GM12878 (cell line): Measurements from ENCODE around the gene SPHKAP. TPM values are rescaled to one million over a fixed set of nuclear protein-coding genes. Genes with fewer than 3 reads are reported as not detected.

Experiments
- ATAC-seq: fragments of 200-7000 bp; cut with Tn5 transposase; 3 replicates; pipeline ENCODE4 v1.9.1; 2020; ENCODE audit warnings: mild to moderate bottlenecking, moderate library complexity
- BruUV-seq: library from RNA; stranded (reverse); fragments of 400-500 nt; replicated peaks from 2 replicates; lab custom pipeline; 2021; lab: Mats Ljungman, UMichigan
- CTCF ChIA-PET: fragments of 300-600 bp; sonication (Branson Sonifier 250); formaldehyde crosslinking; extraction: SDS; loops from one replicate; lab custom pipeline; 2021; ENCODE audit warnings: inconsistent platforms; lab: Yijun Ruan, JAX
- POLR2A ChIA-PET: fragments of 350-600 bp; formaldehyde crosslinking; extraction: SDS; loops from one replicate; lab custom pipeline; 2021; ENCODE audit warnings: inconsistent platforms; lab: Charles Lee
- RAD21 ChIA-PET: fragments of 300-600 bp; sonication (Branson Sonifier 250); formaldehyde crosslinking; loops from one replicate; lab custom pipeline; 2023; ENCODE audit warnings: antibody characterized with exemption; ENCODE audit not compliant: unreplicated experiment; lab: Charles Lee
- SMC1A ChIA-PET: fragments of 300-600 bp; sonication (Branson Sonifier 250); formaldehyde crosslinking; loops from one replicate; lab custom pipeline; 2023; ENCODE audit not compliant: unreplicated experiment, uncharacterized antibody; lab: Charles Lee
- DNase-seq: peaks from one replicate; pipeline ENCODE4 v3.0.0-alpha.2; 2011; ENCODE audit warnings: low read depth, low spot score
- FAIRE-seq: peaks from 3 replicates; lab custom pipeline; 2011; peaks lifted over from hg19 to GRCh38; lab: Jason Lieb, UNC
- H2AFZ ChIP-seq: 2 replicates; pipeline ENCODE4 v1.6.0; 2011; ENCODE audit warnings: low read depth, low read length, control low read depth; ENCODE audit not compliant: control insufficient read depth
- H3K27ac ChIP-seq: 2 replicates; pipeline ENCODE4 v1.5.1; 2011; ENCODE audit warnings: control low read depth; ENCODE audit not compliant: control insufficient read depth, insufficient read depth
- H3K27me3 ChIP-seq, 2 experiments: replicated peaks in 1 of 2; 2 replicates each; pipeline versions ENCODE4 v1.6.0 to v1.6.1; 2011; ENCODE audit warnings: low read length in 1 of 2; ENCODE audit not compliant: control insufficient read depth in 2 of 2, insufficient read depth in 2 of 2
- H3K36me3 ChIP-seq, 2 experiments: 2 replicates each; pipeline ENCODE4 v1.5.1; 2011; ENCODE audit warnings: low read length in 1 of 2; ENCODE audit not compliant: control insufficient read depth in 2 of 2, insufficient read depth in 2 of 2
- H3K4me1 ChIP-seq: 2 replicates; pipeline ENCODE4 v1.6.1; 2011; ENCODE audit warnings: mild to moderate bottlenecking, low read length, moderate library complexity, mixed read lengths; ENCODE audit not compliant: control insufficient read depth, insufficient read depth
- H3K4me2 ChIP-seq: 2 replicates; pipeline ENCODE4 v1.6.0; 2011; ENCODE audit warnings: control low read depth; ENCODE audit not compliant: control insufficient read depth, insufficient read depth
- H3K4me3 ChIP-seq: fragments of 200-600 bp; sonication (generic); 2 replicates; pipeline ENCODE4 v1.5.1; 2016
- H3K79me2 ChIP-seq: 2 replicates; pipeline ENCODE4 v1.6.0; 2011; ENCODE audit warnings: low read length; ENCODE audit not compliant: control insufficient read depth, insufficient read depth
- H3K9ac ChIP-seq: 2 replicates; pipeline ENCODE4 v1.8.0; 2011; ENCODE audit warnings: low read length, control low read depth, mixed read lengths; ENCODE audit not compliant: control insufficient read depth, insufficient read depth
- H3K9me3 ChIP-seq: replicated peaks from 3 replicates; pipeline ENCODE4 v1.5.1; 2011; ENCODE audit warnings: mild to moderate bottlenecking, low read length; ENCODE audit not compliant: control insufficient read depth, insufficient read depth
- H4K20me1 ChIP-seq: 2 replicates; pipeline ENCODE4 v1.6.0; 2011; ENCODE audit not compliant: control insufficient read depth, insufficient read depth
- WGBS: methylation state at CpG from one replicate; pipeline ENCODE4 v1.1.6; 2016; ENCODE audit warnings: low lambda C conversion rate; ENCODE audit not compliant: insufficient replicate concordance, insufficient coverage; ENCODE audit errors: missing lambda C conversion rate; 5-methylcytosine and 5-hydroxymethylcytosine counted together
- in situ Hi-C: fragments of 300-500 bp; cut with MboI; formaldehyde crosslinking; loops from 9 replicates; pipeline ENCODE4 v1.14.3; 2018; ENCODE audit warnings: mixed read lengths
- intact Hi-C: fragments of 100-400 bp; cut with micrococcal nuclease; formaldehyde crosslinking; loops from one replicate; pipeline ENCODE4 v1.14.2; 2022; ENCODE audit not compliant: unreplicated experiment
- polyA plus RNA-seq, 11 experiments: library from polyadenylated mRNA; depleted of rRNA in 4 of 11; unstranded in 6 of 11; stranded (reverse) in 5 of 11; fragments of >200 nt; fragmentation: Nextera tagmentation in 4 of 11; fragmentation: Illumina TruSeq in 1 of 11; extraction: Ambion mirVana in 4 of 11; extraction: Trizol in 1 of 11; gene quantifications; 1 replicate in 1 of 11; 2 replicates in 10 of 11; pipeline versions ENCODE4 v1.2.1 to v1.2.3, GENCODE V29; 2011 to 2016; ENCODE audit warnings: inconsistent platforms in 2 of 11, missing spikeins in 2 of 11, low read depth in 1 of 11
- total RNA-seq, 4 experiments: library from RNA; depleted of rRNA in 3 of 4; stranded (reverse); fragments of >200 nt in 3 of 4; fragmentation: Illumina TruSeq in 1 of 4; extraction: Trizol in 1 of 4; gene quantifications; 2 replicates each; pipeline versions ENCODE4 v1.2.1 to v1.2.3, GENCODE V29; 2013 to 2021
- TF ChIP-seq, protein P1 (sequence below): fragments of 450-650 bp; IDR thresholded peaks from 2 replicates; pipeline ENCODE4 v1.6.1; 2014; ENCODE audit warnings: mild to moderate bottlenecking
- TF ChIP-seq, protein P2 (sequence below): fragments of 450-650 bp; IDR thresholded peaks from 2 replicates; pipeline ENCODE4 v1.6.1; 2016; ENCODE audit warnings: mild to moderate bottlenecking, moderate library complexity, borderline replicate concordance

The SPHKAP gene
- total and polyA plus RNA-seq, 10 of the 15 experiments (the other 5 are each of a cell fraction or from before 2014, with no cell fraction given): 0.03 TPM; not detected in 9

DNA sequence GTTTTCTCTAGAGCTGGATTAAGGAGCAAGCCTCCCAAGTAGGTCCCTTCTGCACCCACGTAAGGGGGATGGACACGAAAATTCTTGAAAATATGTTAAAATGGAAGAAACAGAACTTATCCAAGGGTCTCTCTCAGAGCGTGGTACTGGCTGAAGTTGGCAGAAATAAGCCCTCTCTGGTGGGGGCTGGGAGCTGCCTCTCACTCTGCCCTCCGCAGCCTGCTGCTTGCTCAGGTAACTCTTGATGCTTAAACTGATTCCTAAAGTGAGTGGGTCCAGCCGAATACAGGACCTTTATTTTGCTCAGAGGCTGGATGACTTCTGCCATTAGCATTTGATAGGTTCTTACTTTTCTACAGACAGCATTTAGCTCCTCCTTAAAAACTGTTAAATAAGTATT lies 78.1 kb downstream of the SPHKAP start:
- Histone ChIP-seq H3K79me2 (no peaks in the 10 kb centered on the region), H3K27me3 (no peaks in the 10 kb centered on the region), H3K4me2 (no peak overlapping the region), H3K4me1 (no peaks in the 10 kb centered on the region), H3K27ac (no peak overlapping the region), H2AFZ (no peak overlapping the region), H4K20me1 (no peaks in the 10 kb centered on the region), H3K4me3 (no peak overlapping the region), H3K9me3 (no peaks in the 10 kb centered on the region), H3K9ac (no peak overlapping the region), H3K36me3 (no peaks in the 10 kb centered on the region)
- in situ Hi-C loops (no loop called here), intact Hi-C loops (no loop called here)
- ChIA-PET RAD21 (no interaction called here), POLR2A (no interaction called here), CTCF (interaction anchor here (1.0 kb wide), 1 partner anchor 20 kb away, joined by 3 read pairs; no protein-coding TSS in a partner anchor), SMC1A (interaction anchor here (0.7 to 1.1 kb wide), 2 partner anchors 9 to 383 kb away, joined by 3 to 4 read pairs; no protein-coding TSS in a partner anchor)
- no peak for DNase-seq
- ATAC-seq: no peak
- no TSS peak for BruUV-seq
- WGBS: 7% methylated on average over 5 of the region's 5 CpGs
- no peak for FAIRE-seq
- TF ChIP-seq, protein P1, sequence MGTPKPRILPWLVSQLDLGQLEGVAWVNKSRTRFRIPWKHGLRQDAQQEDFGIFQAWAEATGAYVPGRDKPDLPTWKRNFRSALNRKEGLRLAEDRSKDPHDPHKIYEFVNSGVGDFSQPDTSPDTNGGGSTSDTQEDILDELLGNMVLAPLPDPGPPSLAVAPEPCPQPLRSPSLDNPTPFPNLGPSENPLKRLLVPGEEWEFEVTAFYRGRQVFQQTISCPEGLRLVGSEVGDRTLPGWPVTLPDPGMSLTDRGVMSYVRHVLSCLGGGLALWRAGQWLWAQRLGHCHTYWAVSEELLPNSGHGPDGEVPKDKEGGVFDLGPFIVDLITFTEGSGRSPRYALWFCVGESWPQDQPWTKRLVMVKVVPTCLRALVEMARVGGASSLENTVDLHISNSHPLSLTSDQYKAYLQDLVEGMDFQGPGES: no peak
- TF ChIP-seq, protein P2, sequence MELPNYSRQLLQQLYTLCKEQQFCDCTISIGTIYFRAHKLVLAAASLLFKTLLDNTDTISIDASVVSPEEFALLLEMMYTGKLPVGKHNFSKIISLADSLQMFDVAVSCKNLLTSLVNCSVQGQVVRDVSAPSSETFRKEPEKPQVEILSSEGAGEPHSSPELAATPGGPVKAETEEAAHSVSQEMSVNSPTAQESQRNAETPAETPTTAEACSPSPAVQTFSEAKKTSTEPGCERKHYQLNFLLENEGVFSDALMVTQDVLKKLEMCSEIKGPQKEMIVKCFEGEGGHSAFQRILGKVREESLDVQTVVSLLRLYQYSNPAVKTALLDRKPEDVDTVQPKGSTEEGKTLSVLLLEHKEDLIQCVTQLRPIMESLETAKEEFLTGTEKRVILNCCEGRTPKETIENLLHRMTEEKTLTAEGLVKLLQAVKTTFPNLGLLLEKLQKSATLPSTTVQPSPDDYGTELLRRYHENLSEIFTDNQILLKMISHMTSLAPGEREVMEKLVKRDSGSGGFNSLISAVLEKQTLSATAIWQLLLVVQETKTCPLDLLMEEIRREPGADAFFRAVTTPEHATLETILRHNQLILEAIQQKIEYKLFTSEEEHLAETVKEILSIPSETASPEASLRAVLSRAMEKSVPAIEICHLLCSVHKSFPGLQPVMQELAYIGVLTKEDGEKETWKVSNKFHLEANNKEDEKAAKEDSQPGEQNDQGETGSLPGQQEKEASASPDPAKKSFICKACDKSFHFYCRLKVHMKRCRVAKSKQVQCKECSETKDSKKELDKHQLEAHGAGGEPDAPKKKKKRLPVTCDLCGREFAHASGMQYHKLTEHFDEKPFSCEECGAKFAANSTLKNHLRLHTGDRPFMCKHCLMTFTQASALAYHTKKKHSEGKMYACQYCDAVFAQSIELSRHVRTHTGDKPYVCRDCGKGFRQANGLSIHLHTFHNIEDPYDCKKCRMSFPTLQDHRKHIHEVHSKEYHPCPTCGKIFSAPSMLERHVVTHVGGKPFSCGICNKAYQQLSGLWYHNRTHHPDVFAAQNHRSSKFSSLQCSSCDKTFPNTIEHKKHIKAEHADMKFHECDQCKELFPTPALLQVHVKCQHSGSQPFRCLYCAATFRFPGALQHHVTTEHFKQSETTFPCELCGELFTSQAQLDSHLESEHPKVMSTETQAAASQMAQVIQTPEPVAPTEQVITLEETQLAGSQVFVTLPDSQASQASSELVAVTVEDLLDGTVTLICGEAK: 0 out of 2 replicates have a peak, but pooled peaks have one; percentile 3
- TF ChIP-seq, all 136 proteins: peak for 1
